HG02840 (cell line): Measurements from ENCODE around the gene RAB27B.
"Not testable (repeated sequence)": the region's sequence is repeated elsewhere in the genome, so short reads cannot be mapped to it uniquely, and the experiment has no call there.

Experiments
- ATAC-seq: cut with Tn5 transposase; IDR thresholded peaks from one replicate; pipeline ENCODE4 v1.9.1; 2021; ENCODE audit warnings: mild to moderate bottlenecking, moderate library complexity, moderate number of reproducible peaks; ENCODE audit not compliant: unreplicated experiment, low FRiP score

Gene RAB27B

DNA sequence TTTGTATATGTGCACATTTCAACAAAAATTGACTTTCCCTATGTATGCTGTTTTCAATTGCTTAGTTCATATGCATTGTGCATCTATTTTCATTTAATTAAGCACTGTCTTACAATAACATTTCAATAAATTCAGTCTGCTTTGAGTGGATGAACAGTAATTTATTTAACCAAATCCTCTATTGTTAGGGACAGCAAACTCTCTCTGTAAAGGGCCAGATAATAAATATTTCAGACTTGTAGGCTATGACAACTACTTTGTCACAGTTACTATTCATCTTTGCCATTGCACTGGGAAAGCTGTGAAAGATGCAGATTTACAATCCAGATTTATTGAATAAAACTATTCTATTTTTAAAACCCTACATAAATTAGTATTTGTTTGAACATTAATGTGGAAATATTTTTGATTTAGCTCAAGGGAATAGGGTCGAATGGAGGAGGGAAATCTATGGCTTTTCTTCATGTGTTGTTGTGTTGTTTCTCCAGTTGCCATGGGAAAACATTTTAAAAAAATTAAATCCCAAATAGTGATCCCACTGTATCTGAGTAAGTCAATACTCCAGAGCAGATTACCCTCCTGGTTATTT is 14.2 kb upstream of the RAB27B start:
- no peak for ATAC-seq

DNA sequence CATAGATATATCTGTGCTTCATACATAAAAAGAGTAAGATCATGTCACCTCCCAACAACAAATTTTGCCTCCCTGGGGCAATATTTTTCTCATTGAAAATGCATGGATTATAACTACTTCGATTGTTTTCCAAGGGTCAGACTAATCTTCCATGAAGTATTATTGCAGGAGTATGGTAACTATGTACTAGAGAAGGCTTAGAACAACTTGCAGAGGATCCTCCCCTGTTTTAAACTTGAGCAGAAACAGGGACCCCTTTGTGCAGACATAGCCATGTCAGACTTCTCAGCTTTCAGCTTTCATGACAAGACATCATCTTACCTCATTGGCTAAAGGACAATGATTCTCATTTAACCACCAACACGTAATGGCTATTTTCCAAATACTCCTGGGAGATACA is 13.2 kb upstream of the RAB27B start:
- ATAC-seq: no peak

- not testable (repeated sequence) for ATAC-seq
Observed at GRCh38 chr18:54820785-54821275, 7.4 kb upstream of the RAB27B start.

GRCh38 chr18:54822872-54823845 is 5.1 kb upstream of the RAB27B start:
- no peak for ATAC-seq

DNA sequence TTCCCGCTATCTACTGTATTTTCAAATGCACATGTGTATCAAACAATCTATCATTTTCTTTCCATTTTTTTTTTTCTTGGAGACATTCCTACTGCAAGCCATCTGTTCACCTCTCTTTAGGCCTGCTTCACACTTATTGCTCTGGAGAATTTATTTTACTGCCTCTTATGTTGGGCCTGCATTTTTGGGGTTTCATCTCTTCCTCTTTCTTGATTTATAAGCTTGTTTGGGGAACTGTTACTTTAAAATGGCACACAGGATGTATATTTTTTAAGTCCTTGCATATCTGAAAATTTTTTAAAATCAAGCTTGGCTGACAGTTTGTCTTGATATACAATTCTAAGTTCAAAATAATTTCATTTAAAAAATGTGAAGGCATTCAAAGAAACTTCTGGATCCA is 3.5 kb upstream of the RAB27B start:
- no peak for ATAC-seq

DNA sequence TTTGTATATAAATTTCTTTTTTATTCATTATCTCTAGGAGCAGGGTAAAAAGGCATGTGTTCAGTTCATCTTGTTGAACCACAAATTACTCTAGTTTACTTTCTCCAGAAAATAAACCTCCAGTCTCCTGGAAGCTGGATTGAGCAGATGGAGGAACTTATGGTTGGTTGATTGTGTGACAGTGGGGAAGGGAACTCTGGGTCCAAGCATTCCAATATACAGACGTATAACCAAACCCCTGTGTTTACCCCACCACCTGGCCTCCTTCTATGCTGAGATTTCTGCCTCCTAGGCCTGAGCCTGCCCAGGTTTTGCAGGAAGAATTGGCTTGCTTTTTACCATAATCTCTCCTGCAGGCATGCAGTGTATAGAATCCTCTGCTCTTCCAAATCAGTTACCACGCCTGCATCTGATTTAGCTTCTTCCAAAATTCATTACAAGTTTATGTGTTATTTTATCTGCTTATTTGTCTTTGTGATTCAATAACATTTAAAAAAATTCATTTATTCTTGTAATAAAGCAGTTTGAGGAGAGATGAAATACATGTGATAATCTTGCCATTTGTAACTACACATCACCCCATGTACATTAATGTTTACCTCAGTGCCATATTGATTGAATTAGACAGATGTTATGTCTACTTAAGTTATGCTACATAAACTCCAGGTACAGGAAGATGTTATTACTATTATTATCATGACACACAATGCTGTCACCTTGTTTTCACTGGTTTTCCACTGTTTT is 2.5 kb upstream of the RAB27B start:
- no peak for ATAC-seq

DNA sequence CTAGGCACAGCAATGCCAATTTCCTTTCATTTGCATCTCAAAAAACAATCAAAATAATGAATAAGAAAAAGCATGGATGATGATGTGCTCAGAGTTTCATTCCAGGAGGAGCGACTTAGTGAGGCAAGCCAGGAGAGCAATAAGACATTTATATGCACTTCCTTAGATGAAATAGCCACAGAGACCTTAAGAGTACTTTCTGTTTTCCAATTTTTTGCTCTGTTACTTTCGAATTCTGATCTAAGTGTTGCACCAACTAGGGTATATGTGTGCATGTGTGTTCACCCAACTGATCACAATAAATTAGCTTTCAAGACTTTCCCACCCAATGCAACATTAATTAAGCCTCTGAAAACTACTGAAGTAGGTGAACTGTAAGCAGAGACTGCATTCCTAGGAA is 709 bp downstream of the RAB27B start:
- no peak for ATAC-seq

DNA sequence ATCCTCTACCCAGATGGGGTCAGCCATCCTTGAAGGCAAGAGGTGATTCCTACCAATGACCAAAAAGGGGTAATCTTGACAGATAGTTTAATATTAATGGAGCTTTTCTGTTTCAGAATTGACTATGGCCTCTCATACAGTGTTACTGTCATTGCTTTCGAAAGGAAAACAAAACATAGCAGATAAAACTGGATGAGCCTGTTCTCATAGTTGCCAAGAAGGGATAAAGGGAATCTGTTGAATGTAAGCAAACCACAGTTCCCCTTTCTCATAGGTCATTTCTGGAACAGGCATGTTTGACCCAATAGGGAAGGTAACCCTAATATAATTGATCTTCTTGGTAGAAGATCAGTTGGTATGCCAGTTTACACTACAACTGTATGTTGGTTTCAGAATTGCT is 1.6 kb downstream of the RAB27B start:
- ATAC-seq: no peak

- no peak for ATAC-seq
Observed at GRCh38 chr18:54830260-54830659, 2.0 kb downstream of the RAB27B start.

GRCh38 chr18:54830866-54831265 is 2.6 kb downstream of the RAB27B start:
- no peak for ATAC-seq

GRCh38 chr18:54835944-54836343 is 7.7 kb downstream of the RAB27B start:
- no peak for ATAC-seq

DNA sequence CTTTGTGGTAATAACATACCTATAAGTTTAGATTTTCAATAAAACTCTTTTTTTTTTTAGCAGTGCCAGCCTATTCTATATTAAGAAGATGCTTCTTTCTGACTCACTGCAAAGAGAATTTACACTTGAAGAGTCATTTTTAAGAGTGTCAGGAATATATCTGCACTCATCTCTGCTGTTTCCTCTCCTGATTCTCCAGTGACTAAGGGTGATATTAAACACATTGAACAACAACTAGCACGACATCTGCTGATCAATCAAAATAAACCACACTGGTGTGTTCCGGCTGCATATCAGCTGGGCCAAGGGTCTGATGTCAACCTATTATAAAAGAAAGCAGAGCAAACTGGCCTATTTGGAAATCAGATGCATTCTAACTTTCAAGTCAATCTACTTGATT is 15.0 kb downstream of the RAB27B start:
- ATAC-seq: no peak

GRCh38 chr18:54845787-54846186 is 17.5 kb downstream of the RAB27B start:
- no peak for ATAC-seq

DNA sequence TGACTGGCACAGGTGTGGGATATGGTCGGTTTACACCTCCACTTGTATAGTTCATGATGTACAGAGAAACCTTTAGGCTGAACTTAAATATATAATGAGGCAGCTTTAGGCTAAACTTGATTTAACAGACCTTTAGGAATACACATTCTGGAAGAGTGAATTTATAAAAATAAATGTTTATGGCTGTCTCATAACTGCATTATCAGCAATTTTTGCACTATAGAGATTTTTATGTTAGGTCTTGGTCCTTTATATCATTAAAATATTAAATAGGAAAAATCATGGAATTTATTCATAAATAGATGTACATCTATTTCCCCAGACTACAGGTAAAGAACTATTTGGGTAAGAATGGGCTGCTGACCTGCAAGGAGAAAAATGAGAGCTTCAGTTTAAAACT is 19.8 kb downstream of the RAB27B start:
- ATAC-seq: no peak

GRCh38 chr18:54849683-54850082 is 21.4 kb downstream of the RAB27B start:
- ATAC-seq: no peak

- no peak for ATAC-seq
Observed at GRCh38 chr18:54850598-54850997, 22.3 kb downstream of the RAB27B start.

- ATAC-seq: no peak
Observed at GRCh38 chr18:54852780-54853675, 24.8 kb downstream of the RAB27B start.

DNA sequence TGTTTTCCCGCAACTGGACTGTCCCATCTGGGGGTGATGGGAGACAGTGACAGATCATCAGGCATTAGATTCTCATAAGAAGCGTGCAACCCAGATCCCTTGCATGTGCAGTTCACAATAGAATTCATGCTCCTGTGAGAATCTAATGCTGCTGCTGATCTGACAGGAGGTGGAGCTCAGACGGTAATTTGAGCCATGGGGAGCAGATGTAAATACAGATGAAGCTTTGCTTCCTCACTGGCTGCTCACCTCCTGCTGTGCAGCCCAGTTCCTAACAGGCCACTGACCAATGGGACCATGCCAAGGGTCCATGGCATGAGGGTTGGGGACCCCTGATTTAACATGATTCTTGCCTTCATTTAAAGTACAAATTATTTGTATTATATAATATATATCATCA is 26.8 kb downstream of the RAB27B start:
- not testable (repeated sequence) for ATAC-seq

- ATAC-seq: no peak
Observed at GRCh38 chr18:54856105-54856646, 27.9 kb downstream of the RAB27B start.

- ATAC-seq: no peak
Observed at GRCh38 chr18:54857499-54857898, 29.2 kb downstream of the RAB27B start.
